SU-DHL-6 (cell line): ENCODE data around the gene KRTAP4-8.
"Not testable (repeated sequence)": the region's sequence is repeated elsewhere in the genome, so short reads cannot be mapped to it uniquely, and the experiment has no call there.

Experiments
- H2AFZ ChIP-seq: fragments of 200-600 bp; sonication (generic); 2 replicates; pipeline ENCODE4 v1.6.1; 2014; ENCODE audit warnings: low read depth, mild to moderate bottlenecking, moderate library complexity, mixed read lengths, antibody characterized with exemption, low read length; ENCODE audit not compliant: severe bottlenecking
- H3F3A ChIP-seq: fragments of 200-600 bp; shearing (Covaris generic); 2 replicates; pipeline ENCODE4 v1.6.0; 2016; ENCODE audit warnings: antibody characterized with exemption, mild to moderate bottlenecking; ENCODE audit not compliant: insufficient read depth
- H3K27ac ChIP-seq: fragments of 200-600 bp; sonication (generic); 2 replicates; pipeline ENCODE4 v1.5.1; 2016; ENCODE audit warnings: low read depth, mild to moderate bottlenecking, low read length, moderate library complexity, mixed read lengths
- H3K27me3 ChIP-seq: fragments of 200-600 bp; sonication (generic), shearing (Covaris generic); 2 replicates; pipeline ENCODE4 v1.6.0; 2014; ENCODE audit warnings: mild to moderate bottlenecking, low read length
- H3K36me3 ChIP-seq: fragments of 200-600 bp; sonication (generic); 2 replicates; pipeline ENCODE4 v1.6.1; 2014; ENCODE audit warnings: mild to moderate bottlenecking, low read length, mixed read lengths
- H3K4me2 ChIP-seq: fragments of 300-600, 200-600 bp; shearing (Covaris generic), sonication (generic); 2 replicates; pipeline ENCODE4 v1.6.0; 2014; ENCODE audit warnings: low read length, low read depth, mild to moderate bottlenecking; ENCODE audit not compliant: poor library complexity, severe bottlenecking
- H3K4me3 ChIP-seq: fragments of 200-600 bp; sonication (generic); 2 replicates; pipeline ENCODE4 v1.5.1; 2014; ENCODE audit warnings: antibody characterized with exemption, low read length, mild to moderate bottlenecking, mixed read lengths; ENCODE audit not compliant: insufficient read depth, poor library complexity, severe bottlenecking
- H3K79me2 ChIP-seq: fragments of 200-600 bp; sonication (generic); 2 replicates; pipeline ENCODE4 v1.6.1; 2014; ENCODE audit warnings: mild to moderate bottlenecking, low read length, moderate library complexity; ENCODE audit not compliant: insufficient read depth
- H3K9ac ChIP-seq: fragments of 200-600 bp; sonication (generic); 2 replicates; pipeline ENCODE4 v1.7.0; 2014; ENCODE audit warnings: mild to moderate bottlenecking, low read length
- H3K9me2 ChIP-seq: fragments of 200-600 bp; sonication (generic); replicated peaks from 2 replicates; pipeline ENCODE4 v1.6.1; 2014; ENCODE audit warnings: low read length; ENCODE audit not compliant: insufficient read depth
- H3K9me3 ChIP-seq: fragments of 200-600 bp; sonication (generic); 2 replicates; pipeline ENCODE4 v1.6.1; 2014; ENCODE audit warnings: low read length, mixed read lengths; ENCODE audit not compliant: insufficient read depth
- H4K20me1 ChIP-seq: fragments of 200-600 bp; sonication (generic); 2 replicates; pipeline ENCODE4 v1.6.1; 2014; ENCODE audit warnings: low read depth, mild to moderate bottlenecking, antibody characterized with exemption, low read length, moderate library complexity, mixed read lengths
- EZH2phosphoT487 ChIP-seq: fragments of 200-600 bp; sonication (generic), shearing (Covaris generic); conservative IDR thresholded peaks from 2 replicates; pipeline ENCODE4 v1.6.1; 2018; ENCODE audit warnings: mild to moderate bottlenecking, antibody characterized with exemption, low read length, moderate library complexity, mixed read lengths
- TF ChIP-seq, protein P1 (sequence below): fragments of 200-600 bp; sonication (generic); IDR thresholded peaks from one replicate; pipeline ENCODE4 v1.5.1; 2017; ENCODE audit warnings: antibody characterized with exemption, mild to moderate bottlenecking, low read length, moderate library complexity; ENCODE audit not compliant: insufficient read depth, poor library complexity, severe bottlenecking

The KRTAP4-8 gene

GRCh38 chr17:41057547-41057946 lies 40.4 kb downstream of the KRTAP4-8 start:
- H3K27ac ChIP-seq = no peak overlapping the region

GRCh38 chr17:41055130-41055529 lies 42.8 kb downstream of the KRTAP4-8 start, which contains the start of gene KRTAP2-2:
Gene KRTAP2-2, minus strand, starts transcription at chr17:41055230. Its CDS starts 19 bp downstream, at chr17:41055211.
- not testable (repeated sequence) for H3K4me2 ChIP-seq, H3K9me2 ChIP-seq, H4K20me1 ChIP-seq

More at GRCh38 chr17:41057547-41057946, 40.4 kb downstream of the KRTAP4-8 start:
- no peak overlapping the region for H3K4me2 ChIP-seq
- H3K79me2 ChIP-seq = no peaks in the 10 kb centered on the region
- H3K9ac ChIP-seq = no peak overlapping the region
- no peaks in the 10 kb centered on the region for H3K9me2 ChIP-seq
- H3K4me3 ChIP-seq = no peak overlapping the region
- no peaks in the 10 kb centered on the region for H3K36me3 ChIP-seq
- H3K9me3 ChIP-seq = no peaks in the 10 kb centered on the region
- no peaks in the 10 kb centered on the region for H4K20me1 ChIP-seq
- no peak for TF ChIP-seq EZH2phosphoT487
- TF ChIP-seq, protein P1, sequence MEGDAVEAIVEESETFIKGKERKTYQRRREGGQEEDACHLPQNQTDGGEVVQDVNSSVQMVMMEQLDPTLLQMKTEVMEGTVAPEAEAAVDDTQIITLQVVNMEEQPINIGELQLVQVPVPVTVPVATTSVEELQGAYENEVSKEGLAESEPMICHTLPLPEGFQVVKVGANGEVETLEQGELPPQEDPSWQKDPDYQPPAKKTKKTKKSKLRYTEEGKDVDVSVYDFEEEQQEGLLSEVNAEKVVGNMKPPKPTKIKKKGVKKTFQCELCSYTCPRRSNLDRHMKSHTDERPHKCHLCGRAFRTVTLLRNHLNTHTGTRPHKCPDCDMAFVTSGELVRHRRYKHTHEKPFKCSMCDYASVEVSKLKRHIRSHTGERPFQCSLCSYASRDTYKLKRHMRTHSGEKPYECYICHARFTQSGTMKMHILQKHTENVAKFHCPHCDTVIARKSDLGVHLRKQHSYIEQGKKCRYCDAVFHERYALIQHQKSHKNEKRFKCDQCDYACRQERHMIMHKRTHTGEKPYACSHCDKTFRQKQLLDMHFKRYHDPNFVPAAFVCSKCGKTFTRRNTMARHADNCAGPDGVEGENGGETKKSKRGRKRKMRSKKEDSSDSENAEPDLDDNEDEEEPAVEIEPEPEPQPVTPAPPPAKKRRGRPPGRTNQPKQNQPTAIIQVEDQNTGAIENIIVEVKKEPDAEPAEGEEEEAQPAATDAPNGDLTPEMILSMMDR = no peak
- no peaks in the 10 kb centered on the region for H3F3A ChIP-seq
- no peaks in the 10 kb centered on the region for H3K27me3 ChIP-seq
- no peak overlapping the region for H2AFZ ChIP-seq

GRCh38 chr17:41054556-41054955 lies 43.4 kb downstream of the KRTAP4-8 start:
- not testable (repeated sequence) for H3K4me3 ChIP-seq, H3K36me3 ChIP-seq, H3F3A ChIP-seq, H3K9me3 ChIP-seq, H3K27me3 ChIP-seq, H3K27ac ChIP-seq, H4K20me1 ChIP-seq, H3K79me2 ChIP-seq, H3K4me2 ChIP-seq, H3K9me2 ChIP-seq, H2AFZ ChIP-seq, H3K9ac ChIP-seq

More at GRCh38 chr17:41055130-41055529, 42.8 kb downstream of the KRTAP4-8 start, which contains the start of gene KRTAP2-2:
- H2AFZ ChIP-seq, H3K9me3 ChIP-seq, H3K9ac ChIP-seq, H3K27me3 ChIP-seq, H3F3A ChIP-seq, H3K36me3 ChIP-seq, H3K79me2 ChIP-seq, H3K4me3 ChIP-seq, H3K27ac ChIP-seq: not testable (repeated sequence)

- Histone ChIP-seq H3K36me3 (no peaks in the 10 kb centered on the region), H3K9me3 (no peaks in the 10 kb centered on the region), H3K4me3 (no peak overlapping the region), H3K27ac (no peak overlapping the region), H3K9ac (no peak overlapping the region), H3K4me2 (no peak overlapping the region), H3F3A (0 out of 2 replicates have a peak, but pooled peaks cover 3% of the 10 kb centered on the region), H4K20me1 (no peaks in the 10 kb centered on the region), H3K27me3 (no peaks in the 10 kb centered on the region), H2AFZ (no peak overlapping the region), H3K9me2 (no peaks in the 10 kb centered on the region), H3K79me2 (no peaks in the 10 kb centered on the region)
- TF ChIP-seq, protein P1 = no peak
- no peak for TF ChIP-seq EZH2phosphoT487
These were observed 43.9 kb downstream of the KRTAP4-8 start for GRCh38 chr17:41054025-41054424.
